Testis (tissue), 3 donors: Measurements from ENCODE around the gene WHRN. TPM values are rescaled to one million over a fixed set of nuclear protein-coding genes. Genes with fewer than 3 reads are reported as not detected.
A peak's percentile ranks its signal among the peaks of the same experiment; 100 is the strongest.

Source experiments
- DNase-seq: peaks from one replicate; pipeline ENCODE4 v3.0.0-alpha.2; 2019
- H3K27ac ChIP-seq, 2 donors: fragments of 200-600 bp; sonication (generic); one replicate each; pipeline ENCODE4 v1.5.1; 2019
- H3K27me3 ChIP-seq: fragments of 200-600 bp; sonication (generic); one replicate; pipeline ENCODE4 v1.5.1; 2019
- H3K36me3 ChIP-seq: fragments of 200-600 bp; sonication (generic); one replicate; pipeline ENCODE4 v1.5.1; 2017; ENCODE audit warnings: low read depth; ENCODE audit errors: missing control alignments
- H3K4me1 ChIP-seq: fragments of 200-600 bp; sonication (generic); one replicate; pipeline ENCODE4 v1.5.1; 2019
- H3K4me3 ChIP-seq, 2 donors: fragments of 200-600 bp; sonication (generic); one replicate each; pipeline ENCODE4 v1.5.1; 2017 to 2019
- H3K9me3 ChIP-seq: fragments of 200-600 bp; sonication (generic); one replicate; pipeline ENCODE4 v1.5.1; 2017
- POLR2A ChIP-seq: fragments of 450-650 bp; IDR thresholded peaks from one replicate; pipeline ENCODE4 v1.6.1; 2017; ENCODE audit warnings: antibody characterized with exemption, mild to moderate bottlenecking, moderate library complexity
- WGBS, 2 donors: methylation state at CpG; one replicate each; pipeline ENCODE4 v1.1.5; 2018; 5-methylcytosine and 5-hydroxymethylcytosine counted together
- intact Hi-C: fragments of 100-400 bp; cut with DNase I; formaldehyde crosslinking; loops from one replicate; pipeline ENCODE4 v1.15.1; 2023; ENCODE audit warnings: low total_unique reads
- polyA plus RNA-seq: library from polyadenylated mRNA; stranded (reverse); fragments of 350-450 nt; fragmentation: Illumina TruSeq; extraction: RNeasy Lipid Tissue Mini Kit (QIAGEN cat#74804); gene quantifications from one replicate; pipeline ENCODE4 v1.2.3, GENCODE V29; 2014; ENCODE audit warnings: low read depth, low replicate concordance; ENCODE audit not compliant: insufficient read depth
- total RNA-seq, 2 donors: library from RNA; depleted of rRNA; stranded (reverse); fragments of >200 nt; gene quantifications; one replicate each; pipeline ENCODE4 v1.2.3, GENCODE V29; 2016
- TF ChIP-seq, protein P1 (sequence below), 3 experiments: fragments of 450-650 bp in 2 of 3; fragments of 200-600 bp in 1 of 3; sonication (generic) in 1 of 3; IDR thresholded peaks; one replicate each; pipeline ENCODE4 v1.5.1; 2016 to 2019; ENCODE audit warnings: antibody characterized with exemption in 3 of 3, mild to moderate bottlenecking in 2 of 3, moderate library complexity in 1 of 3

The WHRN gene
- total and polyA plus RNA-seq, 3 donors from 2014 or later: 70.3 to 208 (median 181) TPM

DNA sequence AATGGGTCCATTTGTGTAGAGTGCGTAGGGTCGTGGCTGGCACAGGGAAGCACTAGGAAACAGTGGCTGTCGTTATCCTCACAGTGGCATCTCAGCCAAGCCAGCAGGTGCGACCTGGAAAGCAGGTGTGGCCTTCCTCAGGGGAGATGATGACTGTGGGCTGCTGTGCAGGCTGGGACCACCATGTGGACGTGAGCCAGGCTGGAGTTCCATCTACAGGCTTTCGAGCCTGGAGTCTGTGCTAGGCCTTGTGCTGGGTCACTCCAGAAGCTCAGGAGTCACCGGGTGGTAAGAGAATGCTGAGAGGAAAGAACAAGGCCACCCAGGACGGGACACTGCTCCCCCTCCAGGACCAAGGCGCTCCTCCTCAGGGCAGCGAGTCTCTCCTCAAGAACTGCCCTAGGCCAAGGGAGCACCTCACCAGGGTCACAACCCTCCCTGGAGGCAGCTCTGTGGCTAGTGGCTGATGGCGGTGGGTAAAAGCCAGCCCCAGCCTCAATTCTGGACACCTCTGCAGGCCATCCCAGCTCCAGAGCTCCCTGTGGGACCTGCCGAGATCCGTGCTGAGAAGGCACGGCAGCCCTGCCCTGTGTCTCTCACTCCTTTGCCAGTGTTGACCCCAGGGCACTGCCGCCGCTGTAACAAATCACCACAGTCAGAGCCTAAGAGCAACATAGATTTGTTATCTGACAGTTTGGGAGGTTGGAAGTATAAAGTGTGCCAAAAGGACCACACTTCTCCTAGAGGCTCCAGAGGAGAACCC, 36.0 kb downstream of the WHRN start:
- DNase-seq: no peak
- intact Hi-C loops: no loop called here
- 84 to 98% methylated on average over 7 to 16 of the region's 16 CpGs for WGBS, 2 donors
- H3K27me3 ChIP-seq: no peaks in the 10 kb centered on the region
- H3K9me3 ChIP-seq: no peaks in the 10 kb centered on the region
- H3K27ac ChIP-seq: no peak overlapping the region
- H3K4me3 ChIP-seq: no peak overlapping the region
- no peak for TF ChIP-seq POLR2A
- TF ChIP-seq, protein P1, sequence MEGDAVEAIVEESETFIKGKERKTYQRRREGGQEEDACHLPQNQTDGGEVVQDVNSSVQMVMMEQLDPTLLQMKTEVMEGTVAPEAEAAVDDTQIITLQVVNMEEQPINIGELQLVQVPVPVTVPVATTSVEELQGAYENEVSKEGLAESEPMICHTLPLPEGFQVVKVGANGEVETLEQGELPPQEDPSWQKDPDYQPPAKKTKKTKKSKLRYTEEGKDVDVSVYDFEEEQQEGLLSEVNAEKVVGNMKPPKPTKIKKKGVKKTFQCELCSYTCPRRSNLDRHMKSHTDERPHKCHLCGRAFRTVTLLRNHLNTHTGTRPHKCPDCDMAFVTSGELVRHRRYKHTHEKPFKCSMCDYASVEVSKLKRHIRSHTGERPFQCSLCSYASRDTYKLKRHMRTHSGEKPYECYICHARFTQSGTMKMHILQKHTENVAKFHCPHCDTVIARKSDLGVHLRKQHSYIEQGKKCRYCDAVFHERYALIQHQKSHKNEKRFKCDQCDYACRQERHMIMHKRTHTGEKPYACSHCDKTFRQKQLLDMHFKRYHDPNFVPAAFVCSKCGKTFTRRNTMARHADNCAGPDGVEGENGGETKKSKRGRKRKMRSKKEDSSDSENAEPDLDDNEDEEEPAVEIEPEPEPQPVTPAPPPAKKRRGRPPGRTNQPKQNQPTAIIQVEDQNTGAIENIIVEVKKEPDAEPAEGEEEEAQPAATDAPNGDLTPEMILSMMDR (IDR thresholded peaks at IDR 0.05): no peak
- H3K36me3 ChIP-seq: no peaks in the 10 kb centered on the region
- H3K4me1 ChIP-seq: peaks cover 18% of the 10 kb centered on the region

- Histone ChIP-seq H3K36me3 (no peaks in the 10 kb centered on the region), H3K4me3 (no peak overlapping the region), H3K9me3 (no peaks in the 10 kb centered on the region), H3K4me1 (peaks cover 19% of the 10 kb centered on the region), H3K27me3 (no peaks in the 10 kb centered on the region), H3K27ac (peak overlapping the region; percentile 25 to 68)
- TF ChIP-seq POLR2A: no peak
- TF ChIP-seq, protein P1 (IDR thresholded peaks at IDR 0.05): no peak
- no peak for DNase-seq
- intact Hi-C loops: no loop called here
- WGBS, 2 donors: 72 to 80% methylated on average over 2 of the region's 2 CpGs
These were observed 37.4 kb downstream of the WHRN start for GRCh38 chr9:114467910-114468309.

GRCh38 chr9:114467226-114467750, 38.0 kb downstream of the WHRN start:
- Histone ChIP-seq H3K27me3 (no peaks in the 10 kb centered on the region), H3K36me3 (no peaks in the 10 kb centered on the region), H3K4me3 (no peak overlapping the region), H3K9me3 (no peaks in the 10 kb centered on the region), H3K4me1 (peaks cover 22% of the 10 kb centered on the region), H3K27ac (peak overlapping the region; percentile 57 to 68)
- DNase-seq: no peak
- WGBS, 2 donors: 91 to 94% methylated on average over 16 to 19 of the region's 19 CpGs
- TF ChIP-seq POLR2A: no peak
- TF ChIP-seq, protein P1 (IDR thresholded peaks at IDR 0.05): no peak
- intact Hi-C loops: no loop called here

DNA sequence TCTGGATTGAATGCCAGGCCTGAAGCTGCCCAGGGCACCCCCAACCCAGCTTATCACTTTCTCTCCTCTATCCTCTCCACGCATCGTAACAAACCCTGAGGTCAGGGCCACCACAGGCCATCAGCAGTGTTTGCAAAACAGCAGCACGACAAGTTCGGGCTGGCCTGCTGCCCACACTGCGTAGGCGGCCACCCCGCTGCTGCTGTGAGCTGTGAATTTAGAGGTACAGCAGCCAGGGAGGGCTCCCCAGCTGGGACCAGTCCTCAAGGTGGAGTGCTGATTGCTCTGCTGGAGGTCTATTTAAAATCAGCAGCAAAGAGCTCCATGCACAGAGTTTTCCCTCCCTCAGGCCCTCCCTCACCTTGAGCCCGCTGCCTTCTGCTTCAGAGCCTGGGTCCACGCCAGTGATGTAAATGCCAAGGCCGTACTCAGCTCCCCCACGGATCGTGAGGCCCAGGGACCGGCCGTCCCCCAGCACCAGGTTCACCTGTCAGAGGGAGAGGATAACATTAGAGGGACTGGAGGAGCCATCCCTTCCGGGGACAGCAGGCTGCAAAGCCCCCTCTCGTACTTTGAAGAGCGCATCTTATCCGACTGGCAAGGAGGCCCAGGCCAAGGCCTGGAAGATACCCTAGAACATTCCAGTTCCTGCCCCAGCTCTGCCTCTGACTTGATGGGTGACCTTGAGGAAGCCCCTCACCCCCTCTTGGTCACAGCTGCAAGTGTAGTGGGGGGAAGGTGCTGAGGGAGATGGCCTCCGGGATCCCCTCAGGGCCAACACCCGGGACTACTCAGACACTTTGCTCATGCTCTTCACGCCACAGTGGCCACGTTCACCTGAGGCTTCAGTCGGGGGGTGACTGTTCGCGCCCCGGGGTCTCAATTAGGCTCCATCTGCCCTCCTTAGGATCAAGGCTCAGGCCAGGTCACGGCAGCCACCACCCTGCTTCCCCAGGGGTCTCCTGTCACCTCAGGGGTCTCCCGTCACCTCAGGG, 39.1 kb downstream of the WHRN start:
- H3K36me3 ChIP-seq: no peaks in the 10 kb centered on the region
- peaks cover 22% of the 10 kb centered on the region for H3K4me1 ChIP-seq
- H3K27ac ChIP-seq: peak overlapping the region; percentile 57 to 68
- TF ChIP-seq, protein P1 (IDR thresholded peaks at IDR 0.05): no peak
- TF ChIP-seq POLR2A: no peak
- no peaks in the 10 kb centered on the region for H3K9me3 ChIP-seq
- DNase-seq: peak; percentile 79
- 58 to 73% methylated on average over 28 of the region's 28 CpGs for WGBS, 2 donors
- H3K27me3 ChIP-seq: no peaks in the 10 kb centered on the region
- intact Hi-C loops: no loop called here
- no peak overlapping the region for H3K4me3 ChIP-seq
